Measurements from ENCODE around the gene NKIRAS1.
"Not testable (repeated sequence)": the region's sequence is repeated elsewhere in the genome, so short reads cannot be mapped to it uniquely, and the experiment has no call there.

The NKIRAS1 gene

GRCh38 chr3:23865595-23866396 lies 51.0 kb downstream of the NKIRAS1 start:
- H3K27me3 ChIP-seq (ENCODE audit: control insufficient read depth in 5 of 5, insufficient read depth in 4 of 5, low read length in 5 of 5): no peaks in the 10 kb centered on the region
- no peak overlapping the region for H3K9ac ChIP-seq (ENCODE audit: low read length in 5 of 5)
- no peak overlapping the region for H3K27ac ChIP-seq (ENCODE audit: low read depth, low read length)
- H3K4me3 ChIP-seq (ENCODE audit: low read depth in 1 of 5, low read length in 5 of 5): no peak overlapping the region
- peaks cover 0 to 4% (median 2%) of the 10 kb centered on the region in 5 donors for H3K36me3 ChIP-seq (ENCODE audit: control insufficient read depth in 5 of 5, insufficient read depth in 5 of 5, low read length in 5 of 5)
- no peaks in the 10 kb centered on the region for H3K9me3 ChIP-seq (ENCODE audit: control insufficient read depth in 5 of 5, low read length in 5 of 5)
- H3K4me1 ChIP-seq (ENCODE audit: control insufficient read depth in 5 of 5, insufficient read depth in 5 of 5, low read length in 5 of 5): peaks cover 6 to 23% (median 19%) of the 10 kb centered on the region in 5 donors

- H3K27ac ChIP-seq (ENCODE audit: low read depth, low read length): no peak overlapping the region
- H3K4me1 ChIP-seq (ENCODE audit: control insufficient read depth in 5 of 5, insufficient read depth in 5 of 5, low read length in 5 of 5): peaks cover 6 to 23% (median 19%) of the 10 kb centered on the region in 5 donors
Observed at GRCh38 chr3:23864931-23865330, 51.9 kb downstream of the NKIRAS1 start.

GRCh38 chr3:23863060-23863459 lies 53.7 kb downstream of the NKIRAS1 start:
- H3K36me3 ChIP-seq (ENCODE audit: control insufficient read depth in 5 of 5, insufficient read depth in 5 of 5, low read length in 5 of 5): peaks cover 0 to 4% (median 2%) of the 10 kb centered on the region in 5 donors
- H3K4me1 ChIP-seq (ENCODE audit: control insufficient read depth in 5 of 5, insufficient read depth in 5 of 5, low read length in 5 of 5): peaks cover 12 to 33% (median 29%) of the 10 kb centered on the region in 5 donors
- H3K27me3 ChIP-seq (ENCODE audit: control insufficient read depth in 5 of 5, insufficient read depth in 4 of 5, low read length in 5 of 5): no peaks in the 10 kb centered on the region
- no peaks in the 10 kb centered on the region for H3K9me3 ChIP-seq (ENCODE audit: control insufficient read depth in 5 of 5, low read length in 5 of 5)
- H3K4me3 ChIP-seq (ENCODE audit: low read depth in 1 of 5, low read length in 5 of 5): no peak overlapping the region
- H3K9ac ChIP-seq (ENCODE audit: low read length in 5 of 5): no peak overlapping the region
- H3K27ac ChIP-seq (ENCODE audit: low read depth, low read length): no peak overlapping the region

More at GRCh38 chr3:23864931-23865330, 51.9 kb downstream of the NKIRAS1 start:
- Histone ChIP-seq H3K27me3 (ENCODE audit: control insufficient read depth in 5 of 5, insufficient read depth in 4 of 5, low read length in 5 of 5) (no peaks in the 10 kb centered on the region), H3K36me3 (ENCODE audit: control insufficient read depth in 5 of 5, insufficient read depth in 5 of 5, low read length in 5 of 5) (peaks cover 0 to 4% (median 2%) of the 10 kb centered on the region in 5 donors), H3K9ac (ENCODE audit: low read length in 5 of 5) (peak overlapping the region in 1 of 5 donors; percentile 45), H3K4me3 (ENCODE audit: low read depth in 1 of 5, low read length in 5 of 5) (no peak overlapping the region), H3K9me3 (ENCODE audit: control insufficient read depth in 5 of 5, low read length in 5 of 5) (no peaks in the 10 kb centered on the region)

GRCh38 chr3:23861689-23862088 lies 55.1 kb downstream of the NKIRAS1 start:
- H3K9me3 ChIP-seq (ENCODE audit: control insufficient read depth in 5 of 5, low read length in 5 of 5): no peaks in the 10 kb centered on the region
- peaks cover 12 to 35% (median 33%) of the 10 kb centered on the region in 5 donors for H3K4me1 ChIP-seq (ENCODE audit: control insufficient read depth in 5 of 5, insufficient read depth in 5 of 5, low read length in 5 of 5)
- H3K36me3 ChIP-seq (ENCODE audit: control insufficient read depth in 5 of 5, insufficient read depth in 5 of 5, low read length in 5 of 5): peaks cover 0 to 4% (median 2%) of the 10 kb centered on the region in 5 donors
- H3K4me3 ChIP-seq (ENCODE audit: low read depth in 1 of 5, low read length in 5 of 5): no peak overlapping the region
- no peak overlapping the region for H3K9ac ChIP-seq (ENCODE audit: low read length in 5 of 5)
- H3K27me3 ChIP-seq (ENCODE audit: control insufficient read depth in 5 of 5, insufficient read depth in 4 of 5, low read length in 5 of 5): no peaks in the 10 kb centered on the region
- no peak overlapping the region for H3K27ac ChIP-seq (ENCODE audit: low read depth, low read length)

- Histone ChIP-seq H3K36me3 (ENCODE audit: control insufficient read depth in 5 of 5, insufficient read depth in 5 of 5, low read length in 5 of 5) (peaks cover 0 to 4% (median 2%) of the 10 kb centered on the region in 5 donors), H3K4me3 (ENCODE audit: low read depth in 1 of 5, low read length in 5 of 5) (no peak overlapping the region), H3K4me1 (ENCODE audit: control insufficient read depth in 5 of 5, insufficient read depth in 5 of 5, low read length in 5 of 5) (peaks cover 6 to 25% (median 21%) of the 10 kb centered on the region in 5 donors), H3K27me3 (ENCODE audit: control insufficient read depth in 5 of 5, insufficient read depth in 4 of 5, low read length in 5 of 5) (no peaks in the 10 kb centered on the region), H3K27ac (ENCODE audit: low read depth, low read length) (no peak overlapping the region), H3K9me3 (ENCODE audit: control insufficient read depth in 5 of 5, low read length in 5 of 5) (no peaks in the 10 kb centered on the region), H3K9ac (ENCODE audit: low read length in 5 of 5) (no peak overlapping the region)
Observed at GRCh38 chr3:23859839-23860382, 56.9 kb downstream of the NKIRAS1 start.

- H3K9me3 ChIP-seq (ENCODE audit: control insufficient read depth in 5 of 5, low read length in 5 of 5): no peaks in the 10 kb centered on the region
- H3K27me3 ChIP-seq (ENCODE audit: control insufficient read depth in 5 of 5, insufficient read depth in 4 of 5, low read length in 5 of 5): no peaks in the 10 kb centered on the region
- no peak overlapping the region for H3K9ac ChIP-seq (ENCODE audit: low read length in 5 of 5)
- H3K4me3 ChIP-seq (ENCODE audit: low read depth in 1 of 5, low read length in 5 of 5): no peak overlapping the region
- peaks cover 6 to 23% (median 19%) of the 10 kb centered on the region in 5 donors for H3K4me1 ChIP-seq (ENCODE audit: control insufficient read depth in 5 of 5, insufficient read depth in 5 of 5, low read length in 5 of 5)
- peaks cover 0 to 4% (median 2%) of the 10 kb centered on the region in 5 donors for H3K36me3 ChIP-seq (ENCODE audit: control insufficient read depth in 5 of 5, insufficient read depth in 5 of 5, low read length in 5 of 5)
- no peak overlapping the region for H3K27ac ChIP-seq (ENCODE audit: low read depth, low read length)
Observed at GRCh38 chr3:23859012-23859743, 57.6 kb downstream of the NKIRAS1 start.

GRCh38 chr3:23856286-23856685 lies 60.5 kb downstream of the NKIRAS1 start:
- Histone ChIP-seq H3K9me3 (ENCODE audit: control insufficient read depth in 5 of 5, low read length in 5 of 5) (peaks cover 0 to 4% (median 2%) of the 10 kb centered on the region in 5 donors), H3K27me3 (ENCODE audit: control insufficient read depth in 5 of 5, insufficient read depth in 4 of 5, low read length in 5 of 5) (no peaks in the 10 kb centered on the region), H3K4me3 (ENCODE audit: low read depth in 1 of 5, low read length in 5 of 5) (no peak overlapping the region), H3K36me3 (ENCODE audit: control insufficient read depth in 5 of 5, insufficient read depth in 5 of 5, low read length in 5 of 5) (no peaks in the 10 kb centered on the region), H3K9ac (ENCODE audit: low read length in 5 of 5) (no peak overlapping the region), H3K27ac (ENCODE audit: low read depth, low read length) (no peak overlapping the region), H3K4me1 (ENCODE audit: control insufficient read depth in 5 of 5, insufficient read depth in 5 of 5, low read length in 5 of 5) (peaks cover 6 to 23% (median 19%) of the 10 kb centered on the region in 5 donors)

GRCh38 chr3:23849462-23849861 lies 67.3 kb downstream of the NKIRAS1 start:
- not testable (repeated sequence) for H3K4me1 ChIP-seq (ENCODE audit: control insufficient read depth in 5 of 5, insufficient read depth in 5 of 5, low read length in 5 of 5); H3K36me3 ChIP-seq (ENCODE audit: control insufficient read depth in 5 of 5, insufficient read depth in 5 of 5, low read length in 5 of 5); H3K27ac ChIP-seq (ENCODE audit: low read depth, low read length)

GRCh38 chr3:23845326-23846216 lies 71.2 kb downstream of the NKIRAS1 start:
- Histone ChIP-seq H3K36me3 (ENCODE audit: control insufficient read depth in 5 of 5, insufficient read depth in 5 of 5, low read length in 5 of 5) (no peaks in the 10 kb centered on the region), H3K4me1 (ENCODE audit: control insufficient read depth in 5 of 5, insufficient read depth in 5 of 5, low read length in 5 of 5) (peaks cover 0 to 4% (median 3%) of the 10 kb centered on the region in 5 donors), H3K27ac (ENCODE audit: low read depth, low read length) (no peak overlapping the region), H3K27me3 (ENCODE audit: control insufficient read depth in 5 of 5, insufficient read depth in 4 of 5, low read length in 5 of 5) (no peaks in the 10 kb centered on the region), H3K4me3 (ENCODE audit: low read depth in 1 of 5, low read length in 5 of 5) (no peak overlapping the region), H3K9me3 (ENCODE audit: control insufficient read depth in 5 of 5, low read length in 5 of 5) (no peaks in the 10 kb centered on the region), H3K9ac (ENCODE audit: low read length in 5 of 5) (no peak overlapping the region)

More at GRCh38 chr3:23849462-23849861, 67.3 kb downstream of the NKIRAS1 start:
- H3K27me3 ChIP-seq (ENCODE audit: control insufficient read depth in 5 of 5, insufficient read depth in 4 of 5, low read length in 5 of 5); H3K9me3 ChIP-seq (ENCODE audit: control insufficient read depth in 5 of 5, low read length in 5 of 5); H3K9ac ChIP-seq (ENCODE audit: low read length in 5 of 5); H3K4me3 ChIP-seq (ENCODE audit: low read depth in 1 of 5, low read length in 5 of 5): not testable (repeated sequence)
